SK-N-MC (cell line): ENCODE measurements around the gene FLRT1.

ENCODE experiments used
- EZH2 ChIP-seq: fragments of 200-600 bp; sonication (generic); IDR thresholded peaks from one replicate; pipeline ENCODE4 v1.6.1; 2017; ENCODE audit warnings: antibody characterized with exemption
- POLR2AphosphoS5 ChIP-seq: IDR thresholded peaks from 2 replicates; pipeline ENCODE4 v1.6.1; 2012; ENCODE audit warnings: mild to moderate bottlenecking, low read depth, low read length, borderline replicate concordance

DNA sequence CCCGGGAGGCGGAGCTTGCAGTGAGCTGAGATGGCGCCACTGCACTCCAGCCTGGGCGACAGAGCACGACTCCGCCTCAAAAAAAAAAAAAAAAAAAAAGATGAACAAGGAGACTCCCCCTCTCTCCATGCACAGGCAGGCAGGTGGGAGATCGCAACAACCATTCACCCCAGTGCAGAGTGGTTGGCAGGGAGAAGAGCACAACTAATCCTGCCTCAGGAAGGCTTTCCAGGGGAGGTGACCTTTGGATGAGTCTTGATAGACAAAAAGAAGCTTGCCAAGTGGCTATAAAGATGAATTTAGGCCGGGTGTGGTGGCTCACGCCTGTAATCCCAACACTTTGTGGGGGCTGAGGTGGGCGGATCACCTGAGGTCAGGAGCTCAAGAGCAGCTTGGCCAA is 30.0 kb downstream of the FLRT1 start:
- TF ChIP-seq EZH2 (no peak), POLR2AphosphoS5 (no peak)
